Measurements from ENCODE around the gene RNF207. TPM values are rescaled to one million over a fixed set of nuclear protein-coding genes. Genes with fewer than 3 reads are reported as not detected.

The RNF207 gene
- total and polyA plus RNA-seq, 2 of the 4 experiments (the other 2 are of a cell fraction), result 2.7 to 17.2 TPM

GRCh38 chr1:6178751-6179563, 27.0 kb upstream of the RNF207 start:
- H2AFZ ChIP-seq (replicated peaks; ENCODE audit: low read length, poor library complexity), result peak overlapping the region; percentile 41
- no peak overlapping the region for H2AK9ac ChIP-seq (replicated peaks; ENCODE audit: low read depth, low read length, poor library complexity)
- no peak overlapping the region for H2BK5ac ChIP-seq (ENCODE audit: low read depth, low read length, poor library complexity, severe bottlenecking)
- H3K9me3 ChIP-seq (ENCODE audit: control insufficient read depth, insufficient read depth, low read length), result no peaks in the 10 kb centered on the region; the same call in 1 of the 2 replicates
- no peaks in the 10 kb centered on the region for H3K36me3 ChIP-seq (ENCODE audit: control insufficient read depth, insufficient read depth, low read length)
- DNase-seq (no peak), ATAC-seq (ENCODE audit: low read depth) (peak; percentile 15)
- in situ Hi-C loops (cut with MboI; ENCODE audit: low sequenced_read_pairs) (no loop called here), intact Hi-C loops (cut with micrococcal nuclease) (no loop called here), dilution Hi-C loops (cut with HindIII; ENCODE audit: low sequenced_read_pairs, unreplicated experiment) (no loop called here)
- H4K91ac ChIP-seq (ENCODE audit: insufficient read depth, low read depth, low read length), result no peak overlapping the region
- H4K8ac ChIP-seq (ENCODE audit: low read depth in 2 of 2, low read length in 2 of 2), result no peak overlapping the region
- no peak overlapping the region for H3K23ac ChIP-seq (ENCODE audit: low read depth, low read length)
- peaks cover 2% of the 10 kb centered on the region; the same call in 1 of the 2 replicates for H3K9me1 ChIP-seq (ENCODE audit: insufficient read depth, low read length)
- POLR2A ChIA-PET (ENCODE audit: unreplicated experiment), result no interaction called here
- no peak overlapping the region for H3K4ac ChIP-seq (ENCODE audit: low read depth, low read length)
- WGBS, 2 experiments (ENCODE audit: extremely low coverage in 2 of 2, insufficient read length in 1 of 2), result 1% methylated on average over 16 of the region's 51 CpGs; no CpG with 5 or more reads in 1 of the 2 experiments
- no TSS peak for BruUV-seq (replicated peaks)
- no peak overlapping the region for H2BK20ac ChIP-seq (ENCODE audit: low read depth, low read length)
- CTCF ChIA-PET, result no interaction called here
- H3K79me1 ChIP-seq (ENCODE audit: low read depth in 1 of 2, low read length in 2 of 2), result peaks cover 3% of the 10 kb centered on the region in 2 experiments; a peak in 3 of 4 replicates
- peaks cover 51% of the 10 kb centered on the region for H3K27me3 ChIP-seq (ENCODE audit: control insufficient read depth, insufficient read depth, low read length)
- H2AK5ac ChIP-seq (ENCODE audit: low read depth, low read length), result no peak overlapping the region
- peaks cover 15% of the 10 kb centered on the region for H4K20me1 ChIP-seq (ENCODE audit: insufficient read depth, low read length)
- H3K56ac ChIP-seq (ENCODE audit: extremely low read depth, insufficient read depth, low read length), result no peak overlapping the region
- H3K4me1 ChIP-seq (ENCODE audit: control insufficient read depth, insufficient read depth, low read length), result peaks cover 8% of the 10 kb centered on the region; the same call in 1 of the 2 replicates
- H3K18ac ChIP-seq (ENCODE audit: low read depth, low read length), result no peak overlapping the region
- H3K14ac ChIP-seq (replicated peaks; ENCODE audit: low read depth, low read length), result no peak overlapping the region
- no peak overlapping the region for H2BK15ac ChIP-seq (ENCODE audit: low read depth, low read length)
- no peak overlapping the region for H3K4me2 ChIP-seq (ENCODE audit: low read depth, low read length)
- H2BK120ac ChIP-seq (ENCODE audit: low read depth, low read length), result no peak overlapping the region
- H3K9ac ChIP-seq (ENCODE audit: low read depth, low read length), result no peak overlapping the region
- H4K5ac ChIP-seq (ENCODE audit: low read depth, low read length), result no peak overlapping the region
- H3K4me3 ChIP-seq (ENCODE audit: insufficient read depth, low read depth, low read length), result no peak overlapping the region
- no peak overlapping the region for H3K27ac ChIP-seq (ENCODE audit: insufficient read depth, low read length)
- TF ChIP-seq RFX5 (IDR thresholded peaks at IDR 0.05; ENCODE audit: low read depth, low read length), result no peak
- TF ChIP-seq MAZ (IDR thresholded peaks at IDR 0.05; ENCODE audit: borderline replicate concordance, low read depth, low read length), result no peak
- TF ChIP-seq POLR2A (IDR thresholded peaks at IDR 0.05; ENCODE audit: low read depth, low read length), result no peak
- TF ChIP-seq CHD1 (IDR thresholded peaks at IDR 0.05; ENCODE audit: low read depth, low read length), result no peak
- TF ChIP-seq MAFK (IDR thresholded peaks at IDR 0.05; ENCODE audit: low read depth, low read length), result no peak
- TF ChIP-seq ELK1 (IDR thresholded peaks at IDR 0.05; ENCODE audit: borderline replicate concordance, low read depth, low read length), result no peak
- TF ChIP-seq MXI1 (IDR thresholded peaks at IDR 0.05; ENCODE audit: borderline replicate concordance, low read depth, low read length), result no peak
- no peak for TF ChIP-seq RCOR1 (IDR thresholded peaks at IDR 0.05; ENCODE audit: insufficient replicate concordance, low read length)
- TF ChIP-seq NFE2L2 (IDR thresholded peaks at IDR 0.05; ENCODE audit: low read depth, low read length), result no peak
- TF ChIP-seq CEBPB (IDR thresholded peaks at IDR 0.05; ENCODE audit: low read depth, low read length), result no peak
- TF ChIP-seq, protein P1, sequence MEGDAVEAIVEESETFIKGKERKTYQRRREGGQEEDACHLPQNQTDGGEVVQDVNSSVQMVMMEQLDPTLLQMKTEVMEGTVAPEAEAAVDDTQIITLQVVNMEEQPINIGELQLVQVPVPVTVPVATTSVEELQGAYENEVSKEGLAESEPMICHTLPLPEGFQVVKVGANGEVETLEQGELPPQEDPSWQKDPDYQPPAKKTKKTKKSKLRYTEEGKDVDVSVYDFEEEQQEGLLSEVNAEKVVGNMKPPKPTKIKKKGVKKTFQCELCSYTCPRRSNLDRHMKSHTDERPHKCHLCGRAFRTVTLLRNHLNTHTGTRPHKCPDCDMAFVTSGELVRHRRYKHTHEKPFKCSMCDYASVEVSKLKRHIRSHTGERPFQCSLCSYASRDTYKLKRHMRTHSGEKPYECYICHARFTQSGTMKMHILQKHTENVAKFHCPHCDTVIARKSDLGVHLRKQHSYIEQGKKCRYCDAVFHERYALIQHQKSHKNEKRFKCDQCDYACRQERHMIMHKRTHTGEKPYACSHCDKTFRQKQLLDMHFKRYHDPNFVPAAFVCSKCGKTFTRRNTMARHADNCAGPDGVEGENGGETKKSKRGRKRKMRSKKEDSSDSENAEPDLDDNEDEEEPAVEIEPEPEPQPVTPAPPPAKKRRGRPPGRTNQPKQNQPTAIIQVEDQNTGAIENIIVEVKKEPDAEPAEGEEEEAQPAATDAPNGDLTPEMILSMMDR (conservative IDR thresholded peaks at IDR 0.05; ENCODE audit: low read depth, low read length), result no peak
- no peak for TF ChIP-seq FOS (IDR thresholded peaks at IDR 0.05; ENCODE audit: low read depth, low read length)
- TF ChIP-seq SMC3 (IDR thresholded peaks at IDR 0.05; ENCODE audit: low read depth, low read length), result no peak
- no peak for TF ChIP-seq RAD21 (IDR thresholded peaks at IDR 0.05; ENCODE audit: low read length)
- no peak for TF ChIP-seq BHLHE40 (IDR thresholded peaks at IDR 0.05; ENCODE audit: low read depth, low read length)
